GM18520 (cell line): ENCODE results near the gene SLC4A4.
"Not testable (repeated sequence)": the region's sequence is repeated elsewhere in the genome, so short reads cannot be mapped to it uniquely, and the experiment has no call there.

Source experiments
- ATAC-seq: cut with Tn5 transposase; IDR thresholded peaks from one replicate; pipeline ENCODE4 v1.9.1; 2021; ENCODE audit not compliant: unreplicated experiment

SLC4A4 gene

GRCh38 chr4:71406459-71406963 lies 67.7 kb downstream of the SLC4A4 start:
- ATAC-seq: no peak

GRCh38 chr4:71408961-71409360 lies 70.1 kb downstream of the SLC4A4 start:
- not testable (repeated sequence) for ATAC-seq

GRCh38 chr4:71411981-71412380 lies 73.2 kb downstream of the SLC4A4 start:
- ATAC-seq: no peak

- ATAC-seq: no peak
Observed at GRCh38 chr4:71415491-71415890, 76.7 kb downstream of the SLC4A4 start.

GRCh38 chr4:71417150-71417549 lies 78.3 kb downstream of the SLC4A4 start:
- no peak for ATAC-seq

- no peak for ATAC-seq
Observed at GRCh38 chr4:71426381-71427042, 87.7 kb downstream of the SLC4A4 start.

GRCh38 chr4:71429106-71429505 lies 90.3 kb downstream of the SLC4A4 start:
- ATAC-seq: no peak

- no peak for ATAC-seq
Observed at GRCh38 chr4:71429962-71430361, 91.1 kb downstream of the SLC4A4 start.

- ATAC-seq: no peak
Observed at GRCh38 chr4:71430609-71431008, 91.8 kb downstream of the SLC4A4 start.

- no peak for ATAC-seq
Observed at GRCh38 chr4:71440612-71441011, 101.8 kb downstream of the SLC4A4 start.

GRCh38 chr4:71441186-71442169 lies 102.7 kb downstream of the SLC4A4 start:
- no peak for ATAC-seq

- no peak for ATAC-seq
Observed at GRCh38 chr4:71442336-71442735, 103.5 kb downstream of the SLC4A4 start.

GRCh38 chr4:71444395-71444794 lies 105.6 kb downstream of the SLC4A4 start:
- ATAC-seq: no peak

GRCh38 chr4:71445811-71446210 lies 107.0 kb downstream of the SLC4A4 start:
- ATAC-seq: no peak

- no peak for ATAC-seq
Observed at GRCh38 chr4:71446479-71447081, 107.8 kb downstream of the SLC4A4 start.

- no peak for ATAC-seq
Observed at GRCh38 chr4:71449040-71449439, 110.2 kb downstream of the SLC4A4 start.

- ATAC-seq: no peak
Observed at GRCh38 chr4:71449878-71450277, 111.1 kb downstream of the SLC4A4 start.

- no peak for ATAC-seq
Observed at GRCh38 chr4:71453531-71453930, 114.7 kb downstream of the SLC4A4 start.

GRCh38 chr4:71456841-71457240 lies 118.0 kb downstream of the SLC4A4 start:
- no peak for ATAC-seq

GRCh38 chr4:71460371-71460770 lies 121.6 kb downstream of the SLC4A4 start:
- ATAC-seq: no peak

GRCh38 chr4:71461422-71461821 lies 122.6 kb downstream of the SLC4A4 start:
- no peak for ATAC-seq
